Endodermal cell (in vitro differentiated cells): Measurements from ENCODE around the gene SCUBE3. TPM values are rescaled to one million over a fixed set of nuclear protein-coding genes. Genes with fewer than 3 reads are reported as not detected.

ENCODE experiments used
- DNase-seq: peaks from one replicate; pipeline ENCODE4 v3.0.0-alpha.2; 2017
- H3K27ac ChIP-seq: 2 replicates; pipeline ENCODE4 v1.5.1; 2013; ENCODE audit warnings: mild to moderate bottlenecking, low read depth, low read length, moderate library complexity
- H3K27me3 ChIP-seq: 2 replicates; pipeline ENCODE4 v1.6.1; 2013; ENCODE audit warnings: mild to moderate bottlenecking, low read length, moderate library complexity; ENCODE audit not compliant: insufficient read depth, control insufficient read depth, poor library complexity, severe bottlenecking
- H3K36me3 ChIP-seq: 2 replicates; pipeline ENCODE4 v1.7.0; 2013; ENCODE audit warnings: mild to moderate bottlenecking, low read length, moderate library complexity; ENCODE audit not compliant: control insufficient read depth, insufficient read depth
- H3K4me1 ChIP-seq: one replicate; pipeline ENCODE4 v1.7.0; 2013; ENCODE audit warnings: low read length; ENCODE audit not compliant: control insufficient read depth, insufficient read depth
- H3K4me3 ChIP-seq: 2 replicates; pipeline ENCODE4 v1.5.1; 2013; ENCODE audit warnings: mild to moderate bottlenecking, low read length, moderate library complexity
- H3K9ac ChIP-seq: 2 replicates; pipeline ENCODE4 v1.6.1; 2013; ENCODE audit warnings: mild to moderate bottlenecking, low read length, moderate library complexity; ENCODE audit not compliant: poor library complexity, severe bottlenecking; ENCODE audit errors: extremely low read depth
- H3K9me3 ChIP-seq: 2 replicates; pipeline ENCODE4 v1.6.1; 2013; ENCODE audit warnings: mild to moderate bottlenecking, low read length, moderate library complexity; ENCODE audit not compliant: control insufficient read depth
- H3K27ac Mint-ChIP-seq: 2 replicates; pipeline ENCODE4 v1.8.0; 2020; ENCODE audit warnings: mixed read lengths
- H3K27me3 Mint-ChIP-seq: 2 replicates; pipeline ENCODE4 v1.8.0; 2021; ENCODE audit warnings: mild to moderate bottlenecking, mixed read lengths; ENCODE audit not compliant: insufficient read depth
- H3K36me3 Mint-ChIP-seq: 2 replicates; pipeline ENCODE4 v1.8.0; 2020; ENCODE audit warnings: low read depth, mixed read lengths
- H3K4me1 Mint-ChIP-seq: 2 replicates; pipeline ENCODE4 v1.8.0; 2020; ENCODE audit warnings: mixed read lengths
- H3K4me3 Mint-ChIP-seq: 2 replicates; pipeline ENCODE4 v1.8.0; 2020; ENCODE audit warnings: mild to moderate bottlenecking, moderate library complexity, mixed read lengths
- H3K9me3 Mint-ChIP-seq: 2 replicates; pipeline ENCODE4 v1.8.0; 2020; ENCODE audit warnings: mild to moderate bottlenecking, mixed read lengths
- CTCF ChIP-seq: fragments of 200-600 bp; sonication (generic); conservative IDR thresholded peaks from 2 replicates; pipeline ENCODE4 v1.5.0; 2021; ENCODE audit warnings: antibody characterized with exemption, mild to moderate bottlenecking
- WGBS, 2 experiments: methylation state at CpG; one replicate each; pipeline versions ENCODE4 v1.1.5 to v1.1.7; 2013; ENCODE audit warnings: missing lambda C conversion rate in 2 of 2, mixed read lengths in 1 of 2; ENCODE audit not compliant: insufficient coverage in 1 of 2, insufficient read length in 1 of 2; 5-methylcytosine and 5-hydroxymethylcytosine counted together
- total RNA-seq, 2 donors: library from RNA; stranded (reverse); fragmentation: NEBNext Ultra II Directional in 1 of 2; extraction: Animal tissue kit (Norgen Biotek cat#: 25700) in 1 of 2; gene quantifications; 2 replicates in 1 of 2; 3 replicates in 1 of 2; pipeline ENCODE4 v1.2.1, GENCODE V29; 2021

SCUBE3 gene
- total RNA-seq, 2 donors from 2014 or later, result 0.27 to 0.86 TPM

GRCh38 chr6:35291491-35291890, 77.7 kb downstream of the SCUBE3 start:
- H3K9ac ChIP-seq, result no peak overlapping the region
- Mint-ChIP-seq H3K27me3 (no peaks in the 10 kb centered on the region), H3K9me3 (no peaks in the 10 kb centered on the region), H3K36me3 (peaks cover 68% of the 10 kb centered on the region), H3K4me1 (peaks cover 2% of the 10 kb centered on the region), H3K27ac (no peak overlapping the region), H3K4me3 (no peak overlapping the region)
- H3K36me3 ChIP-seq, result peaks cover 34% of the 10 kb centered on the region
- no peak overlapping the region for H3K27ac ChIP-seq
- no peak for TF ChIP-seq CTCF
- H3K27me3 ChIP-seq, result no peaks in the 10 kb centered on the region
- no peak for DNase-seq
- H3K9me3 ChIP-seq, result no peaks in the 10 kb centered on the region
- no peak overlapping the region for H3K4me3 ChIP-seq
- no peaks in the 10 kb centered on the region for H3K4me1 ChIP-seq
- WGBS, 2 experiments, result 93 to 100% methylated on average over 6 to 13 of the region's 13 CpGs

- H3K9me3 Mint-ChIP-seq, result no peaks in the 10 kb centered on the region
- Histone ChIP-seq H3K4me1 (no peaks in the 10 kb centered on the region), H3K9ac (no peak overlapping the region), H3K4me3 (no peak overlapping the region), H3K36me3 (peaks cover 32% of the 10 kb centered on the region), H3K27me3 (no peaks in the 10 kb centered on the region), H3K27ac (no peak overlapping the region), H3K9me3 (no peaks in the 10 kb centered on the region)
- H3K4me1 Mint-ChIP-seq, result peaks cover 2% of the 10 kb centered on the region
- no peaks in the 10 kb centered on the region for H3K27me3 Mint-ChIP-seq
- DNase-seq, result no peak
- 72 to 78% methylated on average over 11 to 15 of the region's 15 CpGs for WGBS, 2 experiments
- peaks cover 63% of the 10 kb centered on the region for H3K36me3 Mint-ChIP-seq
- no peak overlapping the region for H3K4me3 Mint-ChIP-seq
- TF ChIP-seq CTCF, result no peak
- H3K27ac Mint-ChIP-seq, result no peak overlapping the region
These were observed 78.7 kb downstream of the SCUBE3 start for GRCh38 chr6:35292494-35292893.

- no peaks in the 10 kb centered on the region for H3K9me3 Mint-ChIP-seq
- Histone ChIP-seq H3K27ac (no peak overlapping the region), H3K9ac (no peak overlapping the region), H3K9me3 (no peaks in the 10 kb centered on the region), H3K36me3 (peaks cover 26% of the 10 kb centered on the region), H3K4me3 (no peak overlapping the region), H3K4me1 (no peaks in the 10 kb centered on the region), H3K27me3 (no peaks in the 10 kb centered on the region)
- DNase-seq, result no peak
- no peaks in the 10 kb centered on the region for H3K27me3 Mint-ChIP-seq
- H3K36me3 Mint-ChIP-seq, result peaks cover 52% of the 10 kb centered on the region
- H3K4me1 Mint-ChIP-seq, result peaks cover 2% of the 10 kb centered on the region
- H3K4me3 Mint-ChIP-seq, result no peak overlapping the region
- TF ChIP-seq CTCF, result no peak
- H3K27ac Mint-ChIP-seq, result no peak overlapping the region
- WGBS, 2 experiments, result 93 to 94% methylated on average over 8 to 9 of the region's 9 CpGs
These were observed 79.9 kb downstream of the SCUBE3 start for GRCh38 chr6:35293681-35294080.
